Astrocyte (in vitro differentiated cells and primary cell): ENCODE measurements around the gene VPS13A. TPM values are rescaled to one million over a fixed set of nuclear protein-coding genes. Genes with fewer than 3 reads are reported as not detected.
A peak's percentile ranks its signal among the peaks of the same experiment; 100 is the strongest.

Experiments
- DNase-seq: peaks from one replicate; pipeline ENCODE4 v3.0.0-alpha.2; 2010; ENCODE audit warnings: low read depth
- FAIRE-seq: peaks from 2 replicates; lab custom pipeline; 2011; peaks lifted over from hg19 to GRCh38; lab: Jason Lieb, UNC
- H2AFZ ChIP-seq: 2 replicates; pipeline ENCODE4 v1.6.0; 2012; ENCODE audit warnings: low read depth, low read length, inconsistent platforms
- H3K27ac ChIP-seq: 2 replicates; pipeline ENCODE4 v1.5.1; 2011; ENCODE audit warnings: low read depth, low read length, inconsistent platforms
- H3K27me3 ChIP-seq: 2 replicates; pipeline ENCODE4 v1.6.0; 2011; ENCODE audit warnings: low read length, inconsistent platforms; ENCODE audit not compliant: insufficient read depth
- H3K36me3 ChIP-seq: 2 replicates; pipeline ENCODE4 v1.5.1; 2011; ENCODE audit warnings: low read length, inconsistent platforms; ENCODE audit not compliant: insufficient read depth
- H3K4me1 ChIP-seq: 2 replicates; pipeline ENCODE4 v1.5.1; 2011; ENCODE audit warnings: low read length, inconsistent platforms; ENCODE audit not compliant: insufficient read depth
- H3K4me2 ChIP-seq: 2 replicates; pipeline ENCODE4 v1.6.0; 2012; ENCODE audit warnings: low read length, inconsistent platforms
- H3K4me3 ChIP-seq: 2 replicates; pipeline ENCODE4 v1.5.1; 2011; ENCODE audit warnings: low read depth, mild to moderate bottlenecking, low read length, inconsistent platforms; ENCODE audit not compliant: insufficient read depth
- H3K79me2 ChIP-seq: 2 replicates; pipeline ENCODE4 v1.6.0; 2012; ENCODE audit warnings: mild to moderate bottlenecking, low read length, inconsistent platforms; ENCODE audit not compliant: insufficient read depth
- H3K9ac ChIP-seq: 2 replicates; pipeline ENCODE4 v1.6.0; 2012; ENCODE audit warnings: mild to moderate bottlenecking, low read length, inconsistent platforms
- H3K9me3 ChIP-seq: 2 replicates; pipeline ENCODE4 v1.5.1; 2012; ENCODE audit warnings: low read depth, mild to moderate bottlenecking, low read length, inconsistent platforms; ENCODE audit not compliant: insufficient read depth
- H4K20me1 ChIP-seq: 2 replicates; pipeline ENCODE4 v1.6.0; 2012; ENCODE audit warnings: low read length, inconsistent platforms; ENCODE audit not compliant: insufficient read depth
- H3K27ac Mint-ChIP-seq: one replicate; pipeline ENCODE4 v1.8.0; 2021; ENCODE audit warnings: mild to moderate bottlenecking, mixed read lengths; ENCODE audit not compliant: unreplicated experiment
- H3K27me3 Mint-ChIP-seq: one replicate; pipeline ENCODE4 v1.8.0; 2021; ENCODE audit warnings: low read depth, mixed read lengths; ENCODE audit not compliant: unreplicated experiment
- H3K36me3 Mint-ChIP-seq: one replicate; pipeline ENCODE4 v1.8.0; 2021; ENCODE audit warnings: low read depth, mixed read lengths; ENCODE audit not compliant: unreplicated experiment
- H3K4me1 Mint-ChIP-seq: one replicate; pipeline ENCODE4 v1.8.0; 2021; ENCODE audit warnings: low read depth, mixed read lengths; ENCODE audit not compliant: unreplicated experiment
- H3K4me3 Mint-ChIP-seq: one replicate; pipeline ENCODE4 v1.8.0; 2021; ENCODE audit warnings: mild to moderate bottlenecking, moderate library complexity, mixed read lengths; ENCODE audit not compliant: unreplicated experiment
- H3K9me3 Mint-ChIP-seq: one replicate; pipeline ENCODE4 v1.8.0; 2021; ENCODE audit warnings: mild to moderate bottlenecking, mixed read lengths; ENCODE audit not compliant: unreplicated experiment
- CTCF ChIP-seq: IDR thresholded peaks from 2 replicates; pipeline ENCODE4 v1.5.1; 2011; ENCODE audit warnings: low read depth, mild to moderate bottlenecking, inconsistent platforms, low read length, moderate library complexity; ENCODE audit not compliant: insufficient read depth
- EZH2 ChIP-seq: IDR thresholded peaks from 2 replicates; pipeline ENCODE4 v1.6.1; 2012; ENCODE audit warnings: mild to moderate bottlenecking, low read length, inconsistent platforms; ENCODE audit not compliant: insufficient read depth
- total RNA-seq: library from RNA; stranded (reverse); gene quantifications from 2 replicates; pipeline ENCODE4 v1.2.1, GENCODE V29; 2021

The VPS13A gene
- total RNA-seq, 1 donor from 2014 or later = 34.9 TPM

DNA sequence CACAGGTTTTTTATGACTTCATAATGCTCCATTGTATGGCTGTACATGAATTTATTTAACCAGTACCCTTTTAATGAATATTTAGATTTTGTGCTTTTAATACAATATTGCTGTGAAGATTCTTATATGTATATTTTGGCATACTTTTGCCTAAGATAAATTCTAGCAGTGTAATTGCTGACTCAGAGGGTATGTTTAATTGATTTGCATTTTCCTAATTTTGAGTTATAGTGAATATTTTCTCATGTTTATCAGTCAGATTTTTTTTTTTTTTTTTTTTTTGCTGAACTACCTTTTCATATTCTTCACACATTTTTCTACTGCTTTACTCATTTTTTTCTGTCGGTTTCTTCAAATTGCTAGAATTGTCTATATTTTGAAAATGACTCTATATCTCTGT is 222.6 kb downstream of the VPS13A start:
- Mint-ChIP-seq H3K27ac (no peak overlapping the region), H3K27me3 (no peaks in the 10 kb centered on the region), H3K4me1 (no peaks in the 10 kb centered on the region), H3K4me3 (no peak overlapping the region), H3K36me3 (peaks cover 3% of the 10 kb centered on the region), H3K9me3 (no peaks in the 10 kb centered on the region)
- H3K27ac ChIP-seq = no peak overlapping the region
- no peaks in the 10 kb centered on the region for H3K36me3 ChIP-seq
- no peaks in the 10 kb centered on the region for H3K4me1 ChIP-seq
- H3K9ac ChIP-seq = no peak overlapping the region
- H2AFZ ChIP-seq = no peak overlapping the region
- TF ChIP-seq CTCF = no peak
- TF ChIP-seq EZH2 = no peak
- H3K27me3 ChIP-seq = no peaks in the 10 kb centered on the region
- DNase-seq = no peak
- no peak for FAIRE-seq
- H3K4me3 ChIP-seq = no peak overlapping the region
- H3K9me3 ChIP-seq = no peaks in the 10 kb centered on the region
- H3K4me2 ChIP-seq = no peak overlapping the region
- no peaks in the 10 kb centered on the region for H3K79me2 ChIP-seq
- H4K20me1 ChIP-seq = no peaks in the 10 kb centered on the region

DNA sequence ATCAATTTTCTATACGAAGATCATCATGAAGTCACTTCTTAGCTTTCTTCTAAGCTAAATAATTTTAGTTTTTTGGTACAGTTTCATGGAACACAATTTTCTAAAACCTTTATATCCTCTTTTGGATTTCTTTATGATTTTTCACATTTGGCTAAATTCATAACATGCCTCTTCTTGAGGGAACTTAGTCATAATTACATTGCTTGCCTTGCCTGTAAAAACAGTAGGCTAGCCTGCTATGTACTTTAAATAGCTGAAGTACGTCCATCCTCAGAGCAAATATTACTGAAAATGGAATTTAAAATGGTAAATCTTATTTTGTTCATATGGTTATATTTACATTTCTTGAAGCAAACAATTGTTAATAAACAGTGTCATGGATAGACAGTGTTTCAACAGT is 225.0 kb downstream of the VPS13A start:
- no peak overlapping the region for H3K27ac Mint-ChIP-seq
- no peak for FAIRE-seq

More for the DNA sequence above, 225.0 kb downstream of the VPS13A start:
- Histone ChIP-seq H3K9me3 (no peaks in the 10 kb centered on the region), H3K4me2 (peak overlapping the region; percentile 1), H3K9ac (no peak overlapping the region), H3K4me3 (no peak overlapping the region), H3K4me1 (no peaks in the 10 kb centered on the region), H3K27me3 (no peaks in the 10 kb centered on the region), H3K36me3 (no peaks in the 10 kb centered on the region), H3K27ac (peak overlapping the region; percentile 22), H2AFZ (no peak overlapping the region), H4K20me1 (no peaks in the 10 kb centered on the region), H3K79me2 (no peaks in the 10 kb centered on the region)
- no peak for DNase-seq
- H3K36me3 Mint-ChIP-seq = peaks cover 9% of the 10 kb centered on the region
- TF ChIP-seq EZH2 = no peak
- TF ChIP-seq CTCF = no peak
- no peak overlapping the region for H3K4me3 Mint-ChIP-seq
- no peaks in the 10 kb centered on the region for H3K9me3 Mint-ChIP-seq
- no peaks in the 10 kb centered on the region for H3K27me3 Mint-ChIP-seq
- no peaks in the 10 kb centered on the region for H3K4me1 Mint-ChIP-seq
